Esophagus muscularis mucosa (tissue), 4 donors: ENCODE data around the gene DMAC2L. TPM values are rescaled to one million over a fixed set of nuclear protein-coding genes. Genes with fewer than 3 reads are reported as not detected.
"Not testable (repeated sequence)": the region's sequence is repeated elsewhere in the genome, so short reads cannot be mapped to it uniquely, and the experiment has no call there.

Source experiments
- DNase-seq: peaks from one replicate; pipeline ENCODE4 v3.0.0-alpha.2; 2017; ENCODE audit errors: extremely low spot score
- H3K27ac ChIP-seq, 4 donors: fragments of 200-600 bp; sonication (generic); replicated peaks in 1 of 4; 1 replicate in 3 of 4; 2 replicates in 1 of 4; pipeline ENCODE4 v1.5.1; 2016 to 2019; ENCODE audit warnings: mild to moderate bottlenecking in 1 of 4
- H3K27me3 ChIP-seq, 4 donors: fragments of 200-600 bp; sonication (generic); one replicate each; pipeline versions ENCODE4 v1.5.1 to v1.6.0; 2016 to 2019
- H3K36me3 ChIP-seq, 4 donors: fragments of 200-600 bp; sonication (generic); one replicate each; pipeline ENCODE4 v1.5.1; 2016 to 2019
- H3K4me1 ChIP-seq, 4 donors: fragments of 200-600 bp; sonication (generic); one replicate each; pipeline ENCODE4 v1.5.1; 2016 to 2019
- H3K4me3 ChIP-seq, 4 donors: fragments of 200-600 bp; sonication (generic); 1 replicate in 2 of 4; 2 replicates in 2 of 4; pipeline ENCODE4 v1.5.1; 2016 to 2019; ENCODE audit warnings: mild to moderate bottlenecking in 4 of 4, moderate library complexity in 1 of 4
- H3K9me3 ChIP-seq, 4 donors: fragments of 200-600 bp; sonication (generic); 1 replicate in 3 of 4; 2 replicates in 1 of 4; pipeline ENCODE4 v1.5.1; 2016 to 2019
- EP300 ChIP-seq: sonication (generic); formaldehyde crosslinking; IDR thresholded peaks from one replicate; pipeline ENCODE4 v1.6.1; 2017; ENCODE audit warnings: antibody characterized with exemption
- POLR2A ChIP-seq: fragments of 450-650 bp; IDR thresholded peaks from one replicate; pipeline ENCODE4 v1.6.1; 2017; ENCODE audit warnings: antibody characterized with exemption, moderate library complexity, mild to moderate bottlenecking, low read depth
- POLR2AphosphoS5 ChIP-seq, 2 donors: sonication (generic); formaldehyde crosslinking; IDR thresholded peaks; one replicate each; pipeline ENCODE4 v1.6.1; 2017; ENCODE audit warnings: antibody characterized with exemption in 2 of 2
- WGBS: methylation state at CpG from one replicate; pipeline ENCODE4 v1.1.5; 2018; 5-methylcytosine and 5-hydroxymethylcytosine counted together
- intact Hi-C: fragments of 100-400 bp; cut with DNase I; formaldehyde crosslinking; loops from one replicate; pipeline ENCODE4 v1.15.1; 2023
- total RNA-seq, 4 donors: library from RNA; depleted of rRNA; stranded (reverse); fragments of >200 nt; gene quantifications; one replicate each; pipeline versions ENCODE4 v1.1.0 to v1.2.1, GENCODE V29; 2016
- TF ChIP-seq, protein P1 (sequence below), 3 experiments: fragments of 200-600 bp in 2 of 3; fragments of 450-650 bp in 1 of 3; sonication (generic) in 2 of 3; IDR thresholded peaks; one replicate each; pipeline ENCODE4 v1.5.1; 2017 to 2019; ENCODE audit warnings: antibody characterized with exemption in 3 of 3, mild to moderate bottlenecking in 2 of 3, moderate library complexity in 1 of 3

Gene DMAC2L
- total RNA-seq, 4 donors from 2014 or later, result 9.9 to 33.6 (median 14.6) TPM

DNA sequence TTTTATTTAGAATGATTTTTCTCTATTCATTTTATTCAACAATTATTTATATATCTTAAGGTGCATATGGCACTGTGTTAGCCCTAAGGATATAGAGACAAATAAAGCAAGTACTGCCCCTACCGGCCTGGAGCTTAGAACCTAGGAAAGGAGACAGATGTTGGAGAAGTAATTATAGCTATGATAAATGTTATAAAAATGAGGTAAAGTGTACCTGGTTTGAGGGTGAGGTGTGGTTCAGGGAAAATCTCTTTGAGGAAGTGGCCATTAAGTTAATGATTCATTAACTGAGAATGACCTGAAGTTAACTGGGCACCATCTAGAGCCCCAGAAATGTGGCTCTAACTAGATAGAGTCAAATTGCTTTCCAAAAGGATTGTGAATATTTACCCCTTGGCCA lies 52.7 kb downstream of the DMAC2L start:
- TF ChIP-seq POLR2AphosphoS5 (IDR thresholded peaks at IDR 0.05), result no peak
- TF ChIP-seq, protein P1, sequence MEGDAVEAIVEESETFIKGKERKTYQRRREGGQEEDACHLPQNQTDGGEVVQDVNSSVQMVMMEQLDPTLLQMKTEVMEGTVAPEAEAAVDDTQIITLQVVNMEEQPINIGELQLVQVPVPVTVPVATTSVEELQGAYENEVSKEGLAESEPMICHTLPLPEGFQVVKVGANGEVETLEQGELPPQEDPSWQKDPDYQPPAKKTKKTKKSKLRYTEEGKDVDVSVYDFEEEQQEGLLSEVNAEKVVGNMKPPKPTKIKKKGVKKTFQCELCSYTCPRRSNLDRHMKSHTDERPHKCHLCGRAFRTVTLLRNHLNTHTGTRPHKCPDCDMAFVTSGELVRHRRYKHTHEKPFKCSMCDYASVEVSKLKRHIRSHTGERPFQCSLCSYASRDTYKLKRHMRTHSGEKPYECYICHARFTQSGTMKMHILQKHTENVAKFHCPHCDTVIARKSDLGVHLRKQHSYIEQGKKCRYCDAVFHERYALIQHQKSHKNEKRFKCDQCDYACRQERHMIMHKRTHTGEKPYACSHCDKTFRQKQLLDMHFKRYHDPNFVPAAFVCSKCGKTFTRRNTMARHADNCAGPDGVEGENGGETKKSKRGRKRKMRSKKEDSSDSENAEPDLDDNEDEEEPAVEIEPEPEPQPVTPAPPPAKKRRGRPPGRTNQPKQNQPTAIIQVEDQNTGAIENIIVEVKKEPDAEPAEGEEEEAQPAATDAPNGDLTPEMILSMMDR (IDR thresholded peaks at IDR 0.05), result no peak
- no peak for TF ChIP-seq EP300
- no peak for TF ChIP-seq POLR2A
- Histone ChIP-seq H3K4me3 (no peak overlapping the region), H3K36me3 (no peaks in the 10 kb centered on the region), H3K27ac (no peak overlapping the region), H3K27me3 (no peaks in the 10 kb centered on the region), H3K4me1 (peaks cover 9 to 15% (median 10%) of the 10 kb centered on the region in 4 donors), H3K9me3 (no peaks in the 10 kb centered on the region)
- 89% methylated on average over 1 of the region's 1 CpG for WGBS
- intact Hi-C loops, result no loop called here
- no peak for DNase-seq

DNA sequence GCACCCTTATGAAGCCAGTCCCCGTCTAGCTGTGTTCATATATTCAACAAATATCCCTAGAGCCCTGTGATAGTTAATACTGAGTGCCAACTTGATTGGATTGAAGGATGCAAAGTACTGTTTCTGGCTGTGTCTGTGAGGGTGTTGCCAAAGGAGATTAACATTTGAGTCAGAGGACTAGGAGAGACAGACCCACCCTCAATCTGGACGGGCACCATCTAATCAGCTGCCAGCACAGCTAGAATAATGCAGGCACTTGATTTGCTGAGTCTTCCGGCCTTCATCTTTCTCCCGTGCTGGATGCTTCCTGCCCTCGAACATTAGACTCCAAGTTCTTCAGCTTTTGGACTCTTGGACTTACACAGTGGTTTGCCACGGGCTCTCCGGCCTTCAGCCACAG lies 53.4 kb downstream of the DMAC2L start:
- intact Hi-C loops, H3K4me3 ChIP-seq, H3K27ac ChIP-seq, H3K27me3 ChIP-seq, H3K9me3 ChIP-seq, H3K36me3 ChIP-seq, DNase-seq: not testable (repeated sequence)
- 98% methylated on average over 7 of the region's 7 CpGs for WGBS
- peaks cover 9 to 15% (median 10%) of the 10 kb centered on the region in 4 donors for H3K4me1 ChIP-seq

DNA sequence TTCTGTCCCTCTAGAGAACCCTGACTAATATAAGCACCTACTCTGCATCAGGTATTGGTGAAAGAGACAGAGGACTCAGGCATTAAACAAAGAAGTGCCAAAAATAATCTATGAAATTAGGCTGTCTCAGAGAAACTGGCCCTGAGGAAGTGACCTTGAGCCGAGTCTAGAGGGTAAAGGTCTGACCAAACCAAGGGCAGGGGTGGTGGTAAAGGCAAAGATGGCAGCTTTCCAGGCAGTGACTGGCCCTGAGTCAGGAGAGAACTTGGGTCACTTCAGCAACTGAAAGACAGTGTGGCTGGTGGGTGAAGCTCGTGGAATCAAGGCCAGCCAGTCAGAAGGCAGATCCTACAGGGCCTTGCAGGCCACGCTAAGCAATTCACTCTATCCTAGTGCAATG lies 54.0 kb downstream of the DMAC2L start:
- no peak overlapping the region for H3K27ac ChIP-seq
- H3K4me3 ChIP-seq, result no peak overlapping the region
- intact Hi-C loops, result no loop called here
- TF ChIP-seq POLR2AphosphoS5 (IDR thresholded peaks at IDR 0.05), result no peak
- no peak for TF ChIP-seq EP300
- no peak for TF ChIP-seq POLR2A
- TF ChIP-seq, protein P1 (IDR thresholded peaks at IDR 0.05), result no peak
- WGBS, result 94% methylated on average over 3 of the region's 3 CpGs
- DNase-seq, result no peak
- H3K9me3 ChIP-seq, result no peaks in the 10 kb centered on the region
- no peaks in the 10 kb centered on the region for H3K36me3 ChIP-seq
- no peaks in the 10 kb centered on the region for H3K27me3 ChIP-seq
- peaks cover 9 to 15% (median 10%) of the 10 kb centered on the region in 4 donors for H3K4me1 ChIP-seq

DNA sequence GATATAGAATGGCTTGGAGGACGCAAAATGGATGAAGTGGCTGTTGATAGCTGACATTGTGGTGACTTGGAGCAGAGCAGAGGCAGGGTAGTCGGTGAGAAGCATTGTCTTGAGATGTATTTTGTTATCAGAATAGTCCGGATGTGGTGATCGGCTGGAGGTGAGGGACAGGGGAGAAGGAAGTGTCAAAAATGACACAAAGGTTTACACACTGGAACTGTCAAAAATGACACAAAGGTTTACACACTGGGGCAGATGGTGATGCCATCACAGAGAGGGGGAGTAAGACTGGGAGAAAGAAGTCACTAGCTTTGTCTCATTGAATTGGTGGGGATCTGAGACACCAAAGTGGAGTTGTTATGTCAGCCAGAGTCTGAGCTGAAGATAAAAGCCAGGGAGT lies 54.5 kb downstream of the DMAC2L start:
- H3K9me3 ChIP-seq, result no peaks in the 10 kb centered on the region
- H3K27me3 ChIP-seq, result no peaks in the 10 kb centered on the region
- no peaks in the 10 kb centered on the region for H3K36me3 ChIP-seq
- 88% methylated on average over 4 of the region's 4 CpGs for WGBS
- no peak for DNase-seq
- peaks cover 9 to 15% (median 10%) of the 10 kb centered on the region in 4 donors for H3K4me1 ChIP-seq
- TF ChIP-seq POLR2AphosphoS5 (IDR thresholded peaks at IDR 0.05), result no peak
- TF ChIP-seq, protein P1 (IDR thresholded peaks at IDR 0.05), result no peak
- TF ChIP-seq EP300, result no peak
- no peak for TF ChIP-seq POLR2A
- H3K4me3 ChIP-seq, result no peak overlapping the region
- no peak overlapping the region for H3K27ac ChIP-seq
- intact Hi-C loops, result no loop called here

DNA sequence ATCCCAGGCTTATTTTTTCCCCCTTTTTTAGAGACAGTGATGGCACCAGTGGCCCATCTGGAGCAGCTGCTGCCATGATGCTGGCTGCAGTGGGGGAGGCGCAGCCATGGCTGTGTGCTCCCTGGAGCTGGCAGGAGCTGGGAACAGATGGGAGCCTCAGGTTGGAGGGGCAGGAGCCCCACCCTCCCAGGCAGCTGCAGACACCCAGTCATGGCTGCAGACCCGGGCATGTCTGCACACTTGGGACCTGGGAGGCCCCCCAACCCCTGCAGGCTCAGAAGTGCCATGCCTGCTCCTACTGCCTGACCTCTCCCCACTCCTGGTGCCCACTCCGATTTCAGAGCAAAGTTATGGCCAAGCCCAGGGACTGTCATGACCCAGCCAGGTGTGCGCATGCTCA lies 59.4 kb downstream of the DMAC2L start:
- TF ChIP-seq EP300 (no peak), POLR2A (no peak), POLR2AphosphoS5 (IDR thresholded peaks at IDR 0.05) (no peak)
- TF ChIP-seq, protein P1 (IDR thresholded peaks at IDR 0.05), result no peak
- intact Hi-C loops, result no loop called here
- no peaks in the 10 kb centered on the region for H3K27me3 ChIP-seq
- no peaks in the 10 kb centered on the region for H3K36me3 ChIP-seq
- DNase-seq, result no peak
- H3K9me3 ChIP-seq, result no peaks in the 10 kb centered on the region
- no peaks in the 10 kb centered on the region for H3K4me1 ChIP-seq
- H3K27ac ChIP-seq, result no peak overlapping the region
- no peak overlapping the region for H3K4me3 ChIP-seq
- WGBS, result 100% methylated on average over 1 of the region's 4 CpGs
